Lower leg skin (tissue), 4 donors: ENCODE results near the gene TNFRSF8. TPM values are rescaled to one million over a fixed set of nuclear protein-coding genes. Genes with fewer than 3 reads are reported as not detected.

Experiments used
- DNase-seq, 2 donors: peaks; one replicate each; pipeline ENCODE4 v3.0.0-alpha.2; 2019; ENCODE audit warnings: low spot score in 2 of 2
- H3K4me3 ChIP-seq: fragments of 200-600 bp; sonication (generic); 2 replicates; pipeline ENCODE4 v1.5.1; 2017; ENCODE audit warnings: mild to moderate bottlenecking, low read depth; ENCODE audit not compliant: poor library complexity, severe bottlenecking
- CTCF ChIP-seq, 3 donors: fragments of 450-650 bp; IDR thresholded peaks; one replicate each; pipeline ENCODE4 v1.5.1; 2016; ENCODE audit warnings: antibody characterized with exemption in 3 of 3, mild to moderate bottlenecking in 3 of 3, moderate library complexity in 2 of 3
- POLR2A ChIP-seq, 2 donors: fragments of 450-650 bp; IDR thresholded peaks; one replicate each; pipeline ENCODE4 v1.6.1; 2016 to 2017; ENCODE audit warnings: antibody characterized with exemption in 2 of 2, mild to moderate bottlenecking in 1 of 2, moderate library complexity in 1 of 2
- WGBS, 2 donors: methylation state at CpG; one replicate each; pipeline ENCODE4 v1.1.5; 2018; 5-methylcytosine and 5-hydroxymethylcytosine counted together
- intact Hi-C: fragments of 100-400 bp; cut with DNase I; formaldehyde crosslinking; loops from one replicate; pipeline ENCODE4 v1.15.0; 2023; ENCODE audit warnings: low total_unique reads
- total RNA-seq, 4 donors: library from RNA; depleted of rRNA; stranded (reverse); fragments of >200 nt; gene quantifications; one replicate each; pipeline ENCODE4 v1.1.0, GENCODE V29; 2016

TNFRSF8 gene
- total RNA-seq, result 1 to 10 TPM in 3 of 4 donors, under 1 TPM in 1; 0.72 to 4.1 (median 1.9) TPM

GRCh38 chr1:12063141-12064072 lies at the start of gene TNFRSF8:
Gene TNFRSF8, plus strand, starts transcription at chr1:12063303. Its CDS starts 296 bp downstream, at chr1:12063599.
- TF ChIP-seq CTCF (IDR thresholded peaks at IDR 0.05), result no peak
- no peak for TF ChIP-seq POLR2A (IDR thresholded peaks at IDR 0.05)
- no peak within 1 kb of the TSS for H3K4me3 ChIP-seq
- intact Hi-C loops, result no loop called here
- 3 to 4% methylated on average over 45 to 57 of the region's 72 CpGs for WGBS, 2 donors
- DNase-seq, result no peak

- WGBS, 2 donors, result 75 to 78% methylated on average over 16 of the region's 16 CpGs
- TF ChIP-seq POLR2A (IDR thresholded peaks at IDR 0.05) (no peak), CTCF (IDR thresholded peaks at IDR 0.05) (no peak)
- intact Hi-C loops, result no loop called here
- no peak overlapping the region for H3K4me3 ChIP-seq
- no peak for DNase-seq
Observed at GRCh38 chr1:12014141-12014991, 48.7 kb upstream of the TNFRSF8 start.

- intact Hi-C loops, result no loop called here
- 76 to 80% methylated on average over 10 of the region's 10 CpGs for WGBS, 2 donors
- no peak overlapping the region for H3K4me3 ChIP-seq
- no peak for DNase-seq
- TF ChIP-seq POLR2A (IDR thresholded peaks at IDR 0.05), result no peak
- no peak for TF ChIP-seq CTCF (IDR thresholded peaks at IDR 0.05)
Observed at GRCh38 chr1:12015001-12015491, 48.1 kb upstream of the TNFRSF8 start.

GRCh38 chr1:12015499-12015898 lies 47.6 kb upstream of the TNFRSF8 start:
- intact Hi-C loops, result no loop called here
- no peak for DNase-seq
- TF ChIP-seq CTCF (IDR thresholded peaks at IDR 0.05), result no peak
- no peak for TF ChIP-seq POLR2A (IDR thresholded peaks at IDR 0.05)
- WGBS, 2 donors, result 87 to 92% methylated on average over 9 of the region's 9 CpGs
- no peak overlapping the region for H3K4me3 ChIP-seq

GRCh38 chr1:12016182-12016581 lies 46.9 kb upstream of the TNFRSF8 start:
- TF ChIP-seq CTCF (IDR thresholded peaks at IDR 0.05), result no peak
- no peak for TF ChIP-seq POLR2A (IDR thresholded peaks at IDR 0.05)
- intact Hi-C loops, result no loop called here
- WGBS, 2 donors, result 76 to 84% methylated on average over 3 of the region's 3 CpGs
- no peak for DNase-seq
- no peak overlapping the region for H3K4me3 ChIP-seq
